Islet precursor cell (in vitro differentiated cells): Measurements from ENCODE around the gene ZBTB45.
"Not testable (repeated sequence)": the region's sequence is repeated elsewhere in the genome, so short reads cannot be mapped to it uniquely, and the experiment has no call there.

Source experiments
- DNase-seq: peaks from one replicate; pipeline ENCODE4 v3.0.0-alpha.2; 2018

Gene ZBTB45

GRCh38 chr19:58509731-58510083 is 9.9 kb downstream of the ZBTB45 start:
- DNase-seq = no peak

GRCh38 chr19:58507602-58508223 is 11.9 kb downstream of the ZBTB45 start:
- DNase-seq = not testable (repeated sequence)

- no peak for DNase-seq
Measured at GRCh38 chr19:58500242-58500641, 19.4 kb downstream of the ZBTB45 start.

DNA sequence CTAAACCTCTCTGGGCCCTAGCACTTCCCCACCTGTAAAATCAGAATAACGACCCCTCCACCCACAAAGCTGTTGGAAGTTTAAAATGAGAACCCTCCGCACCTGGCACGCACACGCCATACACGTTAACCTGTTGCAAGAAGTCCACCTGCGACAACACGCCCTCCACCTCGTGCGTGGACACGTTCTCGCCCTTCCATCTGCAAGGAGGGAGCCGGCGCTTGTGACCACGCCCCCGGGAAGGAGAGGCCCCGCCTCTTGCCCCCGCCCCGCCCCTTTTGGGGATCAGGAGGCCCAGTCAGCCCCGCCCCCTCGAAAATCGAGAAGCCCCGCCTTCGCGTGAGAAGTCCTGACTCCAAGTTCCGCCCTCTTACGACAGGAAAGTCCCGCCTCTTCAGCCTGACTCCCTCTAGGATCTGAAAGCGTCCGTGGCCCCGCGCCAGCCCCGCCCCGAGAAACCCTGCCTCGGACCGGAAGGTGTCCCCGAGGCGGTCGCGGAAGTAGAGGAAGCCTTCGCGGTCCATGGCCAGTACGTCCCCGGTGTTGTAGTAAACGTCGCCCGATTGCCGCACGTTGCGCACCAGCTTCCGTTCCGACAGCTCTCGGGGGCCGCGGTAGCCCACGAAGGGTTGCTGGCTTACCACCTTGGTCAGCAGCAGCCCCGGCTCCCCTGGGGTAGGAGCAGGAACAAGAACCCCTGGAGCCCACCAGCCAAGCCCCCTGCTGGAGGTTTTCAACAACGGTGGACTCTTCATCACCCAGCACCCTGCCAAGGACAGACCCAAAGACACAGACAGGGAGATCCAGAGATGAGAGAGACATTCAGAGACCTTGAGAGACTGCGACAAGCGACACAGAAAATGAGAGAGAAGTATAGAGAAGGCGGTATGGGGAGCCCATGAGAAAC is 20.3 kb downstream of the ZBTB45 start:
- peak; percentile 99 for DNase-seq

- peak; percentile 48 for DNase-seq
Measured at GRCh38 chr19:58498316-58499020, 21.1 kb downstream of the ZBTB45 start.

DNA sequence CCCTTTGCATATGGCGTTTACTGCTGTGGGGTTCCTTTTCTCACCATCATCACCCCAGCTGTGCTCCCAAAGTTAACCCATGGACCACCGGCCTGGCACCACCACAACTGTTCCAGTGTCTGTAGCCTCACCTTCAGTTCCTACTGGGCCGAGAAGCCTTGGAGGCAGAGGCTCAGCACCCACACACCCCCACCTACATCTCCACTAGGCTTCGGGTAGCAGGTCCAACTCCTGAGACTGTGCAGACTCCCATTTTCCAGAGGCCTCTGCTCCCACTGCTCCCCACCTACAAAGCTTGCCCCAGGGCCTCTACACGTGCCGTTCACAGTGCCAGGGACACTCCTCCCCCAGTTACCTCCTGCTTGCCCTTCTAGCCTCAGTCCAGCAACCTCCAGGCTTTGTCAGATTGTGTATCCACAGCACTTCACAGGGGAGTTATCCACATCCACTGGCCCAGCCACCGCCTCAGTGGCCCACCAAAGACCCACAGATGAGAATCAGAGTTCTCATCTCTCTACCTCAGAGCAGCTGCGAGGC is 21.9 kb downstream of the ZBTB45 start:
- peak; percentile 50 for DNase-seq

DNA sequence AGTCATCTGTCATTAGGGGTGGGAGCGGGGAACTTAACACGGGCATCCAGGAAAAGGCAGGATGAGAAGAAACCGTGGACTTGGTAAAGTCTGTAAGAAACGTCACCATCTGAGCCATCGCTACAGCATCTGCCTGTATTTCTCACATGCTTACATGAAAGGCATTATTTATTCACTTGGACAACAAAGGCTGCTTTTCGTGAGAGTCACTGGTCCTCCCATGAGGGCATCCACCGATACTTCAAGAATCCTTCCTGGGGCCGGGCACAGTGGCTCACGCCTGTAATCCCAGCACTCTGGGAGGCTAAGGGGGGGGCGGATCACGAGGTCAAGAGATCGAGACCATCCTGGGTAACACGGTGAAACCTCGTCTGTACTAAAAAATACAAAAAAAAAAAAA is 27.3 kb downstream of the ZBTB45 start:
- DNase-seq = no peak

DNA sequence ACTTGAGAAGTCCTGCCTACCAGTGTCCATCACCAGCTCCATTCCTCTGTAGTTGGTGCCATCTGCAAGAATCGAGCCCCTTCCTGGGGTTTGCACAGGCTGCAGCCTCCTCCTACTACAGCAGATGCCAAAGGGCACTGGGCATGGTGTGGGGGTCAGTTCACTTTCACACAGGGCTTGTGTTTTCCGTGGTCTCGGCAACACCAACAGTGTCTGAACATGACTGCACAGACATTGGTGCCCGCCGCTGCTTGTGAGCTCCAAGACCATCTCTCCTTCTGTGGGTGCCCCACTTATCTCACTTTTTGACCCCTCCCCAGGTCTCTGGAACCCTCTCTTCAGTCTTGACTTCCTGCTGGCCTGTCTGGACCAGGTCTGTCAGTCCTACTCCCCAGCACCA is 28.2 kb downstream of the ZBTB45 start:
- no peak for DNase-seq

DNA sequence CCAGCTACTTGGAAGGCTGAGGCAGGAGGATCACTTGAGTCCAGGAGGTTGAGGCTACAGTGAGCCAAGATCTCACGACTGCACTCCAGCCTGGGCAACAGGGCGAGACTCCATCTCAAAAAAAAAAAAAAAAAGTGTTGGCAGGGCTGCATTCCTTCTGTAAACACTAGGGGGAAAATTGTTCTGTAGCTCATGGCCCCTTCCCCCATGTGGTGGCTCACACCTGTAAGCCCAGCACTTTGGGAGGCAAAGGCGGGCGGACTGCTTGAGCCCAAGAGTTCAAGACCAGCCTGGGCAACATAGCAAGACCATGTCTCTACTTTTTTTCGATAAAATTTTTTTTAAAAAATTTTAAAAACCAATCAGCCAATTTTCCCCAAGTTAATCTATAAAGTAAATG is 35.3 kb downstream of the ZBTB45 start:
- not testable (repeated sequence) for DNase-seq

GRCh38 chr19:58483776-58484175 is 35.8 kb downstream of the ZBTB45 start:
- no peak for DNase-seq

DNA sequence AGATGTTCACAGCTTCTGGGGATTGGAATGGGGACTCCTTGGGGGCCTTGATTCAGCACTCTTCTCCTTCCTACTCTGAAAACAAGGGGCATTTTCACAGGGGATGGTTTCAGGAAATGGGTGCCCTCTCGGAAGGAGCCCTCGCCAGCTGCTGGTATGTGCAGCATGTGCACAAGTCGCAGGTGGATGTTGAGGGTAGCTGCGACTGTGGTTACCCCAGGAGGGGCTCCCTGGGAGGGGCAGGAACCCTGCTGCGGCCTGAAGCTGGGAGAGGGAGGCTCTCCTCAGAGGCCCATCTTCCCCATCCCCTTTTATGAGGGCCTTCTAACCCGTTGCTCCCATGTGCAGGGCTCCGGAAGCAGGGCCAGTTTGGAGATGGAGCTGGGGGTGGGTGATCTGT is 37.2 kb downstream of the ZBTB45 start:
- DNase-seq = no peak

DNA sequence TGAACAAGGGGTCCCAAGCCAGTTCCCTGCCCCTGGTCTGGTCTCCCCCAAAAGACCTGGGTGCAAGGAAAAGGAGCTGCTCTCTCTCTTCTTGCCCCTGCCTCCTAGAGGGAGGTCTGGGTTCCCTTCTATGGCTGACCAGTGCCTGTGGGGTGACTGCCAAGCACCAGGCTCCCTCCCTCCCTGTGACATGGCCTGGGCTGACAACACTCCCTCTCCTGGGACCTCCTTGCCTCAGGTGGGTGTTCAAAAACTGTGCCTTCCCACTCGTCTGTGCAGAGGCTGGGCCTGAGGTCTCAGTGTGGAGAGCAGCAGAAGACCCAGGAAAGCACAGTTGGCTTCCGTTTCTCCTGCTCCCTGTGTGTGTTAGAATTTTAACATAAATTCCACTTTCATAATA is 38.8 kb downstream of the ZBTB45 start:
- DNase-seq = no peak

DNA sequence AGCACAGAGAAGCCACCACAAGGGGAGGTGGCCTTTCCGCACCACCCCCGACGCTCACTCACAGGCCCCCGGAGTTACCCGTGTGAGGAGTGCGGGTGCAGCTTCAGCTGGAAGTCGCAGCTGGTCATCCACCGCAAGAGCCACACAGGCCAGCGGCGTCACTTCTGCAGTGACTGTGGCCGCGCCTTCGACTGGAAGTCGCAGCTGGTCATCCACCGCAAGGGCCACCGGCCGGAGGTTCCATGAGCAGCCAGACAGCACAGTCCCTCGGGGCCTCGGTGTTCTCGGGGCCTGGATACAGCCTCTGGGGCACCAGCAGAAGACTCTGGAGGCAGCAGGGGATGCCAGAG is 39.2 kb downstream of the ZBTB45 start:
- DNase-seq = no peak

- no peak for DNase-seq
Measured at GRCh38 chr19:58479736-58480480, 39.7 kb downstream of the ZBTB45 start.

DNA sequence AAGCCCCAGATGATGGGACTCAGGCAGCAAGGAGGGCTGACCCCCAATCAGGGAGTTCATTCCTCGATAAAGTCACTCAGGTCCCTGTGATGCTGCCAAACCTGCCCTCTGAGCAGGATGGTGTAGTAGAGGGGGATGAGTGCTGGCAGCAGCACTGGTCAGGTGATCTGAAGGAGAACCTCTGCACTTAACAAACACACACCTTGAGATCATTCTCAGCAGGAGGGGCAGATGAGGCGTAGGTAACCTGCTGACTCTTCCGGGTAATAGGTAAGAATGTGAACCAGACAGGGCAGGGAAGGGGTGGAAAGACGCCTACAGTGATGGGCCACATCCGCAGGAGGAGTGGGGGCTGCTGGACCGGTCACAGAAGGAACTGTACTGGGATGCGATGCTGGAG is 40.3 kb downstream of the ZBTB45 start:
- DNase-seq = no peak

DNA sequence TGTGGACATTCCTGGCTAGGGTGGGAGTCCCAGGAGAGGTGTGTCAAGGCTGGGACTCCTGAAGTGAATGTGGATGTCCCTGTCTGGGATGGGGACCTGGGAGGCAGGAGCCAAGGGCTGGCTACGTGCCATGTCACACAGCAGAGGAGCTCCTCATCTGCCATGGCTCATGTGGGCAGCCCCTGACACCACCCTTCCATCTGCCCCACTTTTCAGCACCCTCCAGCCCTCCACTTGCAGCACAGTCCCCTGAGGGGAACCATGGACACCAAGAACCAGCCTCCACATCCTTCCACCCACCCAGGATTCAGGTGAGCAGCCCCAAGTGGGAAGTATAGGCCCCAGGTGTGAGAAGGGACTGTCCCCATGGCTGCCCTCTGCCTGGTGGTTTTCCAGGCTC is 41.7 kb downstream of the ZBTB45 start:
- DNase-seq = no peak

DNA sequence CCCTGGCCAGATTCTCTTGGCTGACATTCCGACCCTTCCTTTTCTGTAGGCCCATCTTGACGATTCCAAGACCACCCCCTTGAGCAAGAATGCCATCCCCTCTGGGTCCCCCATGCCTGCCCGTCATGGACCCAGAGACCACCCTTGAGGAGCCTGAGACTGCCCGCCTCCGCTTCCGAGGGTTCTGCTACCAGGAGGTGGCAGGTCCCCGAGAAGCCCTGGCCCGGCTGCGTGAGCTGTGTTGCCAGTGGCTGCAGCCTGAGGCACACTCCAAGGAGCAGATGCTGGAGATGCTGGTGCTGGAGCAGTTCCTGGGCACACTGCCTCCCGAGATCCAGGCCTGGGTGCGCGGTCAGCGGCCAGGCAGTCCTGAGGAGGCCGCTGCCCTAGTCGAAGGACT is 42.5 kb downstream of the ZBTB45 start:
- DNase-seq = peak; percentile 50

GRCh38 chr19:58476498-58477015 is 43.1 kb downstream of the ZBTB45 start:
- DNase-seq = peak; percentile 57

GRCh38 chr19:58475714-58476497 is 43.7 kb downstream of the ZBTB45 start, which contains the start of gene ZNF446:
TSS of gene ZNF446 (plus strand) at chr19:58476352. CDS start at chr19:58477219, 867 bp downstream.
- peak; percentile 98 for DNase-seq

- peak; percentile 51 for DNase-seq
Measured at GRCh38 chr19:58474997-58475713, 44.5 kb downstream of the ZBTB45 start.
